Measurements from ENCODE around the gene UNC5A.

UNC5A gene

GRCh38 chr5:176901260-176902101 lies 91.1 kb downstream of the UNC5A start:
- no peak for DNase-seq

- no peak for DNase-seq
These were observed 91.9 kb downstream of the UNC5A start for GRCh38 chr5:176902102-176902814.

DNA sequence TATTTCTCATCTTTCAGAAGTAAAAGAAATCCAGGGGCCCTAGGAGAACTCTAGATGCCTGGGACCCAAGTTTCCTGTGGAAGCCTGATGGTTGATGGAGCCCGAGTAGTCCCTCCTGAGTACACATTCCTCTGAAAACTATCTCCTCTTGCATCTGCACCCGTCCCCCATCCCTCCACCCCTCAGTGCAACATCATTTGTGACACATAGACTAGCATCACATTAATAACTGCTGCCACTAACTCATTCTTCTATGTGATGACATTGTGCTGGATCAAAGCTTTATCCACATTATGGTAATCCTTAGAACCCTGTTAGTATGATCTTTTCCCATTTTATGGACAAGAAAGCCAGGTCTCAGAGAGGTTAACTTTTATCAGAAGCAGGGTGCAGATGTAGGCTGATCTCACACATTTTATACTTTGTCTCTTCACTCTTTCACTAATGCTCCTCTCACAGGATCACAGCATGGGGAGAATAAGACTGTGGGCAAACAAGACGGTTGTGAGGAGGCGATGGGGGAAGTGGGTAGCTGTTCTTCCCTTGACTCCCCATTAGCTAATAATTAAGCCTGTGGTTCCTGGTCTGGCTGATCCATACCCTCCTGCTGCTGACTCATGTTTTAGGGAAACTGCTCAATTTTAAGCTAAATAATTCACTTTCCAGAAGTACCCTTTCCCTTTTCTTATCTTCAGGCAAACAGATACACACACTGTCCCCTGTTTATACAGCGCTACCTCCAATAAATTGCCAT lies 92.7 kb downstream of the UNC5A start:
- no peak for DNase-seq

- no peak for DNase-seq
These were observed 93.9 kb downstream of the UNC5A start for GRCh38 chr5:176904276-176904675.

DNA sequence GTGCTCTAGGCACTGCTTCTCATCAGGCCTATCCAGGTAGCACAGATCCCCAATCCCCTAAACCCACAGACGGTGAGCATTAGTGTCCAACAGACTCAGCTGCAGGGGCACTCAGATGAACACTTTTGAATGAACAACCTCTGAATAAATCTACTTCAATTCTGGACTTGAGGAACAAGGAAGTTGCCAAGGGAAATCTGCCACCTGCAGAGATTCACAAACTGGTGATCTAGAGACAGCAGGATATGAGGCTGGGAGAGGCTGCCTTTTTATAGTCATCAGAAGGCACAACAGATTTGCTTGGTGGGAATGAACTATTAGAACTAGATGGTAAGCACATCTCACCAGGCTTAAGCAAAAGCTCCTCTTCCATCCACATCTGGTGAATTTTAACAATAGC lies 95.8 kb downstream of the UNC5A start:
- no peak for DNase-seq

DNA sequence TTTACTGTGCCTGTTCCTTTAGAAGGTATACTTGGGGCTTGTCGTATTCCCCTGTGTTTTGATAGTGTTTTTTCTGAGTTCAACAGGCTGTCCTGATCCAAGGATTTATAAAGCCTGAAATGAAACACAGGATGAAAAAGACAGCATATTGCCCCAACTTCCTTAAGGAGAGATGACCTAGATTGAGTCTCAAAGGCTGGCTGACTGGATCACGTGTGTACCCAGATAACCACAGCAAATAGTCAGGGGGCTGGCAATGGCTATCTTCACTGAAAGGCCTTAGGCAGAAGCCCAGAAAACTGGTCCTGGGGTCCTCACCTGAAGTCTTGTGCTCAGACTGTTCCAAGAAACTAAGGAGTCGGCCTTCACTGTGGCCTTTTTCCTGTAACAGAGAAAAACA lies 96.4 kb downstream of the UNC5A start:
- no peak for DNase-seq

DNA sequence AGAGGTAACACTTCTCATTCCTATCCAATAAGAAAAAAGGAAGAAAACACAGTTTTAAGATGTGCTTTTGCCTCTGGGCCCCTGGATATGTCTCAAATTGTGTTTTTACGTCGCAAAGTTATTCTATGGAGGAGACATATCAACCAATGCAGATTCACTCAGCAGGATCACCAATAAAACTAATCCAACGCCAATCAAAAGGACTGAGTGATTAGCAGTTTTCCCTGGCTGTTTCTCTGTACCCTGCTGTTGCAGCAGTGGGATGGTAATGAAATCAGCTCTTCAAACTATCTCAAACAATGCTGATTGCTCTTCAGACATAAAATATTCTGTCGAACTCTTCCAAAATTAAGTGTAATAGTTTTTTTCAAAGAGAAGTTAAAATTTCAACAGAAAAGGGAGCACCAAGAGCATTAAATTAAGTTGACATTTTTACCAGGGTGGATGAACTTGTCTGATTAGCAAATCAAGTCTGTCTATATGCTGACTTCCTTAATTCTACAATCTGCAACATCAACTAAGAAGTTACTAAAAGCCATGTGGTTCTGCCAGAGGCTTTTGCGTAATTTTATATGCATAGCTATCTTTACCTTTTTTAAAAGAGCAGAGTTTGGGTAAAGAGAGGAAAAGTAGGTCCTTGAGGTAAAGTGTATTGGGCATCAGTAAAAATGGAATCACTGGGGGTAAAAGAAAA lies 98.5 kb downstream of the UNC5A start:
- DNase-seq, result no peak

GRCh38 chr5:176912115-176912514 lies 101.8 kb downstream of the UNC5A start:
- DNase-seq, result no peak

DNA sequence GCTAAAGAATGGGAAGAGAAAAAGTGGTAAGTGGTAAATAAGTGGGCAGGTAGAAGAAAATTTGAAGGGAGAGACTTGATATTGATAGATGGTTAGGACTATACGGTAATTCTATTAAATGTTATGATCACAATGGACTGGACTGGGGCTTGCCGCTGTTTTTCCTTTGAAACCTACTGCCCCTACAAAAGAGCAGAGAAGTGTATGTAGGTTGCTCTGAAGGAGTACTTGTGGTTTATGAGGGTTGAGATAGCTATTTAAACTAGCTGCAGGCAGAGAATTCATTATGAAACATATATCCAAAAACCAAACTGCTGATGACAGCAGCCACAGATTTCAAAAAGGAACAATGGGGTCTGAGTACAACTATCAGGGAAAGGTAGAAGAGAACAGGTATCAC lies 105.5 kb downstream of the UNC5A start:
- peak; percentile 90 for DNase-seq

- DNase-seq, result peak; percentile 90
These were observed 106.0 kb downstream of the UNC5A start for GRCh38 chr5:176916337-176916736.

GRCh38 chr5:176918613-176919012 lies 108.3 kb downstream of the UNC5A start:
- no peak for DNase-seq

- no peak for DNase-seq
These were observed 111.4 kb downstream of the UNC5A start for GRCh38 chr5:176921714-176922113.

DNA sequence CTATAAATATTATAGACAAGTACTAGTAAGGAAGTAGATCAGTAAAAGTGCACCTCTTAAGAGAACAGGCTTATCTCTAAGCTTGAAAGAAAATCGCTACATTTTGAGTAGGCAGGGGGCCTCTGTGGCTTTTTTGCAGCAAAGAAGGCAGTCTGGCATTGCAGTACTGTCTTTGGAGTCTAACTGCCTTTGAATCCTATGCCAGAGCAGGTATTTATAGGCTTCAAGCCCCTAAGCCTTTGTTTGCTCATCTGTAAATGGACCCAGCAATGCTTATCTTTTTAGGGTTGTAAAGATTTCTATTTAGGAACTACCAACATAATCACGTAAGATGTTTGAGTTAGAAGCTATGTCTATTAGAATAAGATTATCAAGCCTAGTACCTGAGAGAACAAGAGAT lies 112.5 kb downstream of the UNC5A start:
- no peak for DNase-seq

DNA sequence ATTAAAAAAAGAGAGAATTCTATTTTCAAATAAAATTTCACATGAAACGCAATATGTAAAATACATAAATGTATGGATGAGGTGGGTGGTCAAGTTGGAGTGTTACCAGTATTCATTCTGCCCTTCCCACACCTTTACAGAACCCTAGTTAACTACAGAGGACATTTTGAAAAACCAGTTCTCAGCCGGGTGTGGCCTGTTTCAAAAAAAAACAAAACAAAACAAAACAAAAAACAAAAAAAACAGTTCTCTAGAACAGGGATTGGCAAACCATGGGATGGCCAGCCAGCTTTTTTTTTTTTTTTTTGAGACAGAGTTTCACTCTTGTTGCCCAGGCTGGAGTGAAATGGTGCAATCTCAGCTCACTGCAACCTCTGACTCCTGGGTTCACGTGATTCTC lies 117.2 kb downstream of the UNC5A start:
- DNase-seq, result no peak

- DNase-seq, result no peak
These were observed 119.3 kb downstream of the UNC5A start for GRCh38 chr5:176929654-176930053.
